ENCODE data around the gene CCDC24. TPM values are rescaled to one million over a fixed set of nuclear protein-coding genes. Genes with fewer than 3 reads are reported as not detected.

Gene CCDC24
- total and polyA plus RNA-seq, 9 of the 15 experiments (the other 6 are each of a cell fraction or from before 2014, with no cell fraction given) = 0.31 to 4.5 (median 1.5) TPM

- TF ChIP-seq ZBTB11 (CRISPR knock-in tag; IDR thresholded peaks at IDR 0.05) (peak in 2 of 3 experiments; percentile 39 to 95; a peak in 3 of 6 replicates), HMG20A (CRISPR knock-in tag; conservative IDR thresholded peaks at IDR 0.05) (peak; percentile 76; the same call in 1 of the 2 replicates), CTBP1 (IDR thresholded peaks at IDR 0.05; ENCODE audit: borderline replicate concordance) (peak; percentile 99), POLR2B (IDR thresholded peaks at IDR 0.05; ENCODE audit: low read depth, partially characterized antibody) (no peak), ZNF277 (CRISPR knock-in tag; IDR thresholded peaks at IDR 0.05; ENCODE audit: borderline replicate concordance) (no peak), MAFF (IDR thresholded peaks at IDR 0.05; ENCODE audit: low read length) (no peak), NEUROD1 (IDR thresholded peaks at IDR 0.05; ENCODE audit: borderline replicate concordance, low read depth, low read length, partially characterized antibody) (peak; percentile 94), ZNF24 (IDR thresholded peaks at IDR 0.05) (peak; percentile 93), ZNF507 (tag; conservative IDR thresholded peaks at IDR 0.05) (no peak), KDM1A (IDR thresholded peaks at IDR 0.05) (peak; percentile 99), ZFP30 (CRISPR knock-in tag; IDR thresholded peaks at IDR 0.05; ENCODE audit: borderline replicate concordance) (no peak), DDX20 (tag; IDR thresholded peaks at IDR 0.05; ENCODE audit: low read depth) (peak; percentile 68; the same call in 1 of the 2 replicates), CHAMP1 (IDR thresholded peaks at IDR 0.05) (no peak; the same call in 1 of the 2 replicates), BRD9 (IDR thresholded peaks at IDR 0.05; ENCODE audit: low read depth, partially characterized antibody) (peak; percentile 77), ZNF79 (CRISPR knock-in tag; IDR thresholded peaks at IDR 0.05; ENCODE audit: low read depth) (peak; percentile 87), E2F4 (CRISPR knock-in tag; IDR thresholded peaks at IDR 0.05; ENCODE audit: low read depth) (peak; percentile 53; the same call in 1 of the 2 replicates), ELK1 (CRISPR knock-in tag; IDR thresholded peaks at IDR 0.05) (no peak)
Measured at GRCh38 chr1:44035726-44036408, 44.5 kb downstream of the CCDC24 start (continued).
